H1 (cell line): ENCODE measurements around the gene CCK. TPM values are rescaled to one million over a fixed set of nuclear protein-coding genes. Genes with fewer than 3 reads are reported as not detected.

ENCODE experiments used
- CTCF ChIA-PET: fragments of 300-600 bp; sonication (Branson Sonifier 250); formaldehyde crosslinking; loops from one replicate; lab custom pipeline; 2021; ENCODE audit not compliant: partially characterized antibody; lab: Charles Lee
- POLR2A ChIA-PET: fragments of 300-600 bp; sonication (Branson Sonifier 250); formaldehyde crosslinking; loops from one replicate; lab custom pipeline; 2021; ENCODE audit warnings: inconsistent platforms; ENCODE audit not compliant: partially characterized antibody; lab: Charles Lee
- DNase-seq, 2 experiments: peaks; one replicate each; pipeline versions ENCODE4 v3.0.0 to v3.0.0-alpha.2; 2010 to 2022; ENCODE audit warnings: low spot score in 2 of 2, low read depth in 1 of 2, mixed read lengths in 1 of 2
- FAIRE-seq: peaks from 2 replicates; lab custom pipeline; 2011; peaks lifted over from hg19 to GRCh38; lab: Jason Lieb, UNC
- H2AFZ ChIP-seq: 2 replicates; pipeline ENCODE4 v1.8.1; 2012; ENCODE audit warnings: low read length, inconsistent platforms
- H2AK5ac ChIP-seq: 2 replicates; pipeline ENCODE4 v1.6.1; 2013; ENCODE audit warnings: low read depth, low read length
- H2BK120ac ChIP-seq: replicated peaks from 2 replicates; pipeline ENCODE3; 2013; ENCODE audit warnings: low read depth, low read length, inconsistent platforms
- H2BK12ac ChIP-seq: 2 replicates; pipeline ENCODE4 v1.6.1; 2013; ENCODE audit warnings: low read depth, low read length
- H2BK15ac ChIP-seq: 2 replicates; pipeline ENCODE4 v1.6.1; 2013; ENCODE audit warnings: low read length
- H2BK20ac ChIP-seq: 2 replicates; pipeline ENCODE4 v1.6.1; 2013; ENCODE audit warnings: low read length
- H2BK5ac ChIP-seq: 2 replicates; pipeline ENCODE4 v1.6.1; 2013; ENCODE audit warnings: low read depth, low read length
- H3K14ac ChIP-seq: 2 replicates; pipeline ENCODE4 v1.6.1; 2013; ENCODE audit warnings: inconsistent platforms; ENCODE audit not compliant: insufficient read length
- H3K18ac ChIP-seq: 2 replicates; pipeline ENCODE4 v1.6.1; 2013; ENCODE audit warnings: low read length; ENCODE audit errors: extremely low read depth
- H3K23ac ChIP-seq: 2 replicates; pipeline ENCODE4 v1.6.1; 2013; ENCODE audit warnings: inconsistent platforms; ENCODE audit not compliant: insufficient read length
- H3K23me2 ChIP-seq: 2 replicates; pipeline ENCODE4 v1.6.1; 2013; ENCODE audit warnings: low read depth, low read length
- H3K27ac ChIP-seq: 2 replicates; pipeline ENCODE4 v1.6.1; 2011; ENCODE audit warnings: low read depth, low read length, inconsistent platforms
- H3K27me3 ChIP-seq, 4 experiments: replicated peaks in 1 of 4; 1 replicate in 1 of 4; 2 replicates in 3 of 4; pipeline versions ENCODE4 v1.6.1 to v1.8.1; 2011 to 2013; ENCODE audit warnings: low read length in 3 of 4, mild to moderate bottlenecking in 3 of 4, inconsistent platforms in 2 of 4, mixed read lengths in 2 of 4, moderate library complexity in 1 of 4; ENCODE audit not compliant: control insufficient read depth in 3 of 4, insufficient read depth in 3 of 4; ENCODE audit errors: extremely low read depth in 1 of 4
- H3K36me3 ChIP-seq, 4 experiments: 2 replicates each; pipeline versions ENCODE4 v1.6.1 to v1.8.1; 2011 to 2013; ENCODE audit warnings: mild to moderate bottlenecking in 4 of 4, low read length in 3 of 4, moderate library complexity in 2 of 4, control low read depth in 1 of 4, inconsistent platforms in 1 of 4; ENCODE audit not compliant: insufficient read depth in 4 of 4, control insufficient read depth in 2 of 4
- H3K4ac ChIP-seq: replicated peaks from 2 replicates; pipeline ENCODE3; 2013; ENCODE audit warnings: low read length, low read depth, mixed read lengths, inconsistent platforms; ENCODE audit not compliant: insufficient read length
- H3K4me1 ChIP-seq, 4 experiments: replicated peaks in 1 of 4; 1 replicate in 1 of 4; 2 replicates in 3 of 4; pipeline versions ENCODE4 v1.6.1 to v1.8.1; 2011 to 2013; ENCODE audit warnings: low read length in 3 of 4, inconsistent platforms in 2 of 4, mixed read lengths in 1 of 4; ENCODE audit not compliant: insufficient read depth in 4 of 4, control insufficient read depth in 3 of 4
- H3K4me2 ChIP-seq, 2 experiments: 2 replicates each; pipeline versions ENCODE4 v1.6.1 to v1.8.1; 2011 to 2013; ENCODE audit warnings: low read depth in 2 of 2, low read length in 2 of 2, control low read depth in 1 of 2, inconsistent platforms in 1 of 2, mild to moderate bottlenecking in 1 of 2; ENCODE audit not compliant: insufficient read depth in 1 of 2
- H3K4me3 ChIP-seq, 4 experiments: fragments of 200-600, 300-600 bp in 1 of 4; sonication (generic), shearing (Covaris generic), sonication (Bioruptor Twin) in 1 of 4; 2 replicates each; pipeline versions ENCODE4 v1.5.1 to v1.8.1; 2011 to 2016; ENCODE audit warnings: low read length in 4 of 4, low read depth in 3 of 4, control low read depth in 2 of 4, inconsistent platforms in 2 of 4, mild to moderate bottlenecking in 2 of 4, mixed read lengths in 1 of 4, moderate library complexity in 1 of 4; ENCODE audit not compliant: insufficient read depth in 2 of 4; ENCODE audit errors: extremely low read depth in 1 of 4
- H3K56ac ChIP-seq: replicated peaks from 2 replicates; pipeline ENCODE3; 2013; ENCODE audit warnings: low read depth, mild to moderate bottlenecking, mixed read lengths, low read length, inconsistent platforms; ENCODE audit not compliant: insufficient read length
- H3K79me1 ChIP-seq: 2 replicates; pipeline ENCODE4 v1.6.1; 2013; ENCODE audit warnings: low read depth, low read length, control low read depth
- H3K79me2 ChIP-seq, 2 experiments: 2 replicates each; pipeline versions ENCODE4 v1.6.1 to v1.8.1; 2012 to 2013; ENCODE audit warnings: low read length in 2 of 2, mild to moderate bottlenecking in 2 of 2, inconsistent platforms in 1 of 2; ENCODE audit not compliant: insufficient read depth in 2 of 2, control insufficient read depth in 1 of 2
- H3K9ac ChIP-seq, 4 experiments: replicated peaks in 1 of 4; 1 replicate in 1 of 4; 2 replicates in 3 of 4; pipeline versions ENCODE4 v1.6.1 to v1.8.1; 2011 to 2013; ENCODE audit warnings: low read depth in 3 of 4, low read length in 3 of 4, control low read depth in 2 of 4, mild to moderate bottlenecking in 2 of 4, moderate library complexity in 2 of 4, inconsistent platforms in 1 of 4; ENCODE audit errors: extremely low read depth in 1 of 4
- H3K9me3 ChIP-seq, 2 experiments: 2 replicates each; pipeline versions ENCODE4 v1.6.1 to v1.8.1; 2012 to 2013; ENCODE audit warnings: mild to moderate bottlenecking in 2 of 2, moderate library complexity in 2 of 2, control low read depth in 1 of 2, inconsistent platforms in 1 of 2, low read depth in 1 of 2, low read length in 1 of 2, mixed read lengths in 1 of 2; ENCODE audit not compliant: insufficient read depth in 2 of 2
- H4K20me1 ChIP-seq, 2 experiments: replicated peaks in 1 of 2; 2 replicates each; pipeline versions ENCODE3 to v1.8.1; 2011 to 2013; ENCODE audit warnings: inconsistent platforms in 2 of 2, low read length in 2 of 2, mild to moderate bottlenecking in 1 of 2; ENCODE audit not compliant: insufficient read depth in 2 of 2, control insufficient read depth in 1 of 2
- H4K5ac ChIP-seq: 2 replicates; pipeline ENCODE4 v1.6.1; 2013; ENCODE audit warnings: low read length, low read depth, mixed read lengths, inconsistent platforms; ENCODE audit not compliant: insufficient read length
- H4K8ac ChIP-seq: 2 replicates; pipeline ENCODE4 v1.8.0; 2013; ENCODE audit warnings: mild to moderate bottlenecking, moderate library complexity, low read length, inconsistent platforms; ENCODE audit not compliant: insufficient read depth; ENCODE audit errors: extremely low read depth
- H4K91ac ChIP-seq: replicated peaks from 2 replicates; pipeline ENCODE3; 2013; ENCODE audit warnings: low read length, mixed read lengths, inconsistent platforms; ENCODE audit not compliant: insufficient read length
- CREB1 ChIP-seq: IDR thresholded peaks from 2 replicates; pipeline ENCODE4 v1.6.1; 2012; ENCODE audit warnings: inconsistent platforms
- KDM5A ChIP-seq: fragments of 200-600 bp; IDR thresholded peaks from 2 replicates; pipeline ENCODE4 v1.7.1; 2012; ENCODE audit warnings: mild to moderate bottlenecking, low read length, inconsistent platforms, mixed read lengths
- whole genome bisulfite sequencing, 2 experiments: shearing (Covaris generic) in 1 of 2; methylation state at CpG; one replicate each; pipeline versions ENCODE4 v1.1.6 to v1.1.7; 2013 to 2015; ENCODE audit warnings: low lambda C conversion rate in 2 of 2, mixed read lengths in 2 of 2, inconsistent platforms in 1 of 2, low coverage in 1 of 2, missing lambda C conversion rate in 1 of 2; ENCODE audit not compliant: insufficient replicate concordance in 2 of 2, insufficient coverage in 1 of 2, insufficient read length in 1 of 2; ENCODE audit errors: extremely low coverage in 1 of 2, missing lambda C conversion rate in 1 of 2; 5-methylcytosine and 5-hydroxymethylcytosine counted together
- polyA plus RNA-seq, 7 experiments: library from polyadenylated mRNA; depleted of rRNA in 3 of 7; stranded (reverse) in 5 of 7; unstranded in 2 of 7; fragments of >200 nt in 5 of 7; fragments of 200-250 nt in 2 of 7; gene quantifications; 1 replicate in 5 of 7; 2 replicates in 1 of 7; 4 replicates in 1 of 7; pipeline versions ENCODE4 v1.2.1 to v1.2.3, GENCODE V29; 2011 to 2013; ENCODE audit warnings: missing spikeins in 2 of 7, mixed read lengths in 2 of 7
- total RNA-seq: library from RNA; stranded (reverse); fragmentation: NEBNext Ultra II Directional; extraction: Animal tissue kit (Norgen Biotek cat#: 25700); gene quantifications from 2 replicates; pipeline ENCODE4 v1.2.1, GENCODE V29; 2021
- TF ChIP-seq, protein P1 (sequence below): IDR thresholded peaks from 2 replicates; pipeline ENCODE4 v1.6.1; 2011; ENCODE audit warnings: low read length, improper control_type of control experiment

CCK gene
- total and polyA plus RNA-seq, 2 of the 8 experiments (the other 6 are each of a cell fraction or from before 2014, with no cell fraction given), result 0.99 to 2.8 TPM

DNA sequence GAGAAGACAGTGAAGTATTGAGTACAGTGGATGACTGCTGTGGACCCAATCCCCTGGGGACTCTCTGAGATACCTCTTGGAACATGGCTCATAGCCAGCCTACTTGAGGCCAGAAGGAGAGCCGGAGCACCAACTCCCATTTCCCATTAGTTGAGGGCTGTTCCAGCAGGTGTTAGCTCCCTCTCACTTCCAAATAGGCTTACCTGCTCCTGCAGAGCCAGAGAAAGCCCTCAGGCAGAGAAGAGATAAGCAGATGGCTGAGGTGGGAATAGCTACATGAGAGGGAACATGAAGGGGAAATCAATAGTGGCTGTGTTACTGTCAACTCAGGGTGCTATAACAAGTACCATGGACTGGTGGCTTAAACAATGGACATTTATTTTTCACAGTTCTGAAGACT is 4.6 kb upstream of the CCK start:
- no peak overlapping the region for H3K4me3 ChIP-seq

More for the DNA sequence above, 4.6 kb upstream of the CCK start:
- H3K27me3 ChIP-seq, result peaks cover 0 to 2% (median 2%) of the 10 kb centered on the region in 4 experiments; a peak in 2 of 7 replicates
- ChIA-PET CTCF (no interaction called here), POLR2A (interaction anchor here (1.1 kb wide), 1 partner anchor 381 kb away, joined by 3 read pairs; no protein-coding TSS in a partner anchor)
- H3K36me3 ChIP-seq, result no peaks in the 10 kb centered on the region
- no peak overlapping the region for H2AFZ ChIP-seq
- no peak overlapping the region for H3K56ac ChIP-seq
- H2BK120ac ChIP-seq, result no peak overlapping the region
- no peaks in the 10 kb centered on the region for H4K20me1 ChIP-seq
- no peak overlapping the region for H2BK20ac ChIP-seq
- no peak overlapping the region for H2BK5ac ChIP-seq
- H2BK12ac ChIP-seq, result no peak overlapping the region
- no peak overlapping the region for H3K4me2 ChIP-seq
- 87% methylated on average over 1 of the region's 1 CpG; no CpG with 5 or more reads in 1 of the 2 experiments for WGBS, 2 experiments
- H3K9me3 ChIP-seq, result peaks cover 7 to 12% of the 10 kb centered on the region in 2 experiments; a peak in 3 of 4 replicates
- no peak overlapping the region for H3K18ac ChIP-seq
- no peaks in the 10 kb centered on the region for H3K79me2 ChIP-seq
- no peak for TF ChIP-seq KDM5A
- no peak for TF ChIP-seq CREB1
- TF ChIP-seq, protein P1, sequence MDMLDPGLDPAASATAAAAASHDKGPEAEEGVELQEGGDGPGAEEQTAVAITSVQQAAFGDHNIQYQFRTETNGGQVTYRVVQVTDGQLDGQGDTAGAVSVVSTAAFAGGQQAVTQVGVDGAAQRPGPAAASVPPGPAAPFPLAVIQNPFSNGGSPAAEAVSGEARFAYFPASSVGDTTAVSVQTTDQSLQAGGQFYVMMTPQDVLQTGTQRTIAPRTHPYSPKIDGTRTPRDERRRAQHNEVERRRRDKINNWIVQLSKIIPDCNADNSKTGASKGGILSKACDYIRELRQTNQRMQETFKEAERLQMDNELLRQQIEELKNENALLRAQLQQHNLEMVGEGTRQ, result no peak
- H4K8ac ChIP-seq, result no peak overlapping the region
- H3K4ac ChIP-seq, result no peak overlapping the region
- no peak overlapping the region for H2BK15ac ChIP-seq
- H3K23me2 ChIP-seq, result no peaks in the 10 kb centered on the region
- no peaks in the 10 kb centered on the region for H3K4me1 ChIP-seq
- FAIRE-seq, result no peak
- no peak overlapping the region for H4K5ac ChIP-seq
- H2AK5ac ChIP-seq, result no peak overlapping the region
- no peak for DNase-seq
- no peak overlapping the region for H4K91ac ChIP-seq
- H3K14ac ChIP-seq, result no peak overlapping the region
- no peak overlapping the region for H3K9ac ChIP-seq
- H3K79me1 ChIP-seq, result no peaks in the 10 kb centered on the region
- H3K27ac ChIP-seq, result no peak overlapping the region
- H3K23ac ChIP-seq, result no peak overlapping the region
